Progenitor cell of endocrine pancreas (in vitro differentiated cells): Measurements from ENCODE around the gene CCNB2. TPM values are rescaled to one million over a fixed set of nuclear protein-coding genes. Genes with fewer than 3 reads are reported as not detected.

Source experiments
- DNase-seq: peaks from one replicate; pipeline ENCODE4 v3.0.0; 2021; ENCODE audit warnings: low spot score; ENCODE audit not compliant: unreplicated experiment
- H3K27ac Mint-ChIP-seq: 2 replicates; pipeline ENCODE4 v1.8.0; 2021; ENCODE audit warnings: mild to moderate bottlenecking, moderate library complexity, mixed read lengths
- H3K27me3 Mint-ChIP-seq: 2 replicates; pipeline ENCODE4 v1.8.0; 2021; ENCODE audit warnings: mixed read lengths
- H3K36me3 Mint-ChIP-seq: 2 replicates; pipeline ENCODE4 v1.8.0; 2022; ENCODE audit warnings: mixed read lengths; ENCODE audit not compliant: insufficient read depth
- H3K4me1 Mint-ChIP-seq: 2 replicates; pipeline ENCODE4 v1.8.0; 2021; ENCODE audit warnings: low read depth, mixed read lengths
- H3K4me3 Mint-ChIP-seq: 2 replicates; pipeline ENCODE4 v1.8.0; 2021; ENCODE audit warnings: low read depth, mild to moderate bottlenecking, moderate library complexity, mixed read lengths
- H3K9me3 Mint-ChIP-seq: 2 replicates; pipeline ENCODE4 v1.8.0; 2021; ENCODE audit warnings: low read depth, mixed read lengths
- total RNA-seq: library from RNA; stranded (reverse); gene quantifications from 2 replicates; pipeline ENCODE4 v1.2.1, GENCODE V29; 2021
- TF ChIP-seq, protein P1 (sequence below): fragments of 200-600 bp; sonication (generic); IDR thresholded peaks from one replicate; pipeline ENCODE4 v1.5.0; 2021; ENCODE audit warnings: antibody characterized with exemption, mild to moderate bottlenecking; ENCODE audit not compliant: unreplicated experiment

Gene CCNB2
- total RNA-seq, 1 donor from 2014 or later = 40.9 TPM

DNA sequence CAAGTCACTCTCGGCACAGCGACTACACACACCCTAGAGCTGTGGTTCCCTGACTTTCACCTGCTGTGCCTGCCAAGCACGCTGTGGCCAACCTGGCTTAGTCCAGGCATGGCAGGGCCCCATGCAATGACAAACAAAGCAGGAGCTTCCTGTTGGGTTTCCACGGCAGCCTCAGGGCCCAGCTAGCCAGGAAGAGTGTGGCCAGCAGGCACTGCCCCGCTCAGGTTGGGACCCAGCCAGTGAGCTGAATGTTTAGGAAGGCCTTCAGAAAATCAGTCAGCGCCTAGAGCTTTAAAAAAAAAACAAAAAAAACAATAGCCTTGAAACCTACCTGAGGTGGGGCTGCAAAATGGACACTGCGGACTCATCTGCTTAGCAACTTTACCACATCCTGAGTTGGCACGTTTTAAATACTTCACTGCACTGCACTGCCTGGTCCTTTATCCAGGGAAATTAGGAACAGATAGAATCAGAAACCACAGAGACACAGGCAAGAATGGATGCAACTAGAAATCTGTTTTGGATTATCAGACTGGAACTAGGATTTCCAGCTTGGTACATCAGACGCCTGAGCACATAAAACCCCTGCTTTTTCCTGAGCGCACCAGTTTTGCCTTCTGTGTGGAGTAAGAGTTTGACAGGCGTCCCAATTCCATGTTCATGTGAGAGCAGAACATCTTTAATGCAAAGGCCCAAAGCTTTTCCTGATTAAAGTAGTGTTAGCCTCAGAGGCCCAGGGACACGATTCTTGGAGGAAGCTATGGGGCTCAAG is 65.5 kb downstream of the CCNB2 start:
- H3K27me3 Mint-ChIP-seq = no peaks in the 10 kb centered on the region
- H3K9me3 Mint-ChIP-seq = peaks cover 3% of the 10 kb centered on the region
- peaks cover 10% of the 10 kb centered on the region for H3K36me3 Mint-ChIP-seq
- peaks cover 8% of the 10 kb centered on the region for H3K4me1 Mint-ChIP-seq
- no peak for DNase-seq
- no peak overlapping the region for H3K4me3 Mint-ChIP-seq
- TF ChIP-seq, protein P1, sequence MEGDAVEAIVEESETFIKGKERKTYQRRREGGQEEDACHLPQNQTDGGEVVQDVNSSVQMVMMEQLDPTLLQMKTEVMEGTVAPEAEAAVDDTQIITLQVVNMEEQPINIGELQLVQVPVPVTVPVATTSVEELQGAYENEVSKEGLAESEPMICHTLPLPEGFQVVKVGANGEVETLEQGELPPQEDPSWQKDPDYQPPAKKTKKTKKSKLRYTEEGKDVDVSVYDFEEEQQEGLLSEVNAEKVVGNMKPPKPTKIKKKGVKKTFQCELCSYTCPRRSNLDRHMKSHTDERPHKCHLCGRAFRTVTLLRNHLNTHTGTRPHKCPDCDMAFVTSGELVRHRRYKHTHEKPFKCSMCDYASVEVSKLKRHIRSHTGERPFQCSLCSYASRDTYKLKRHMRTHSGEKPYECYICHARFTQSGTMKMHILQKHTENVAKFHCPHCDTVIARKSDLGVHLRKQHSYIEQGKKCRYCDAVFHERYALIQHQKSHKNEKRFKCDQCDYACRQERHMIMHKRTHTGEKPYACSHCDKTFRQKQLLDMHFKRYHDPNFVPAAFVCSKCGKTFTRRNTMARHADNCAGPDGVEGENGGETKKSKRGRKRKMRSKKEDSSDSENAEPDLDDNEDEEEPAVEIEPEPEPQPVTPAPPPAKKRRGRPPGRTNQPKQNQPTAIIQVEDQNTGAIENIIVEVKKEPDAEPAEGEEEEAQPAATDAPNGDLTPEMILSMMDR = no peak
- no peak overlapping the region for H3K27ac Mint-ChIP-seq

GRCh38 chr15:59171067-59171397 is 66.1 kb downstream of the CCNB2 start:
- TF ChIP-seq, protein P1 = no peak
- no peak overlapping the region for H3K27ac Mint-ChIP-seq
- H3K9me3 Mint-ChIP-seq = peaks cover 3% of the 10 kb centered on the region
- H3K36me3 Mint-ChIP-seq = peaks cover 10% of the 10 kb centered on the region
- no peak for DNase-seq
- no peaks in the 10 kb centered on the region for H3K27me3 Mint-ChIP-seq
- no peak overlapping the region for H3K4me3 Mint-ChIP-seq
- peaks cover 7% of the 10 kb centered on the region for H3K4me1 Mint-ChIP-seq

DNA sequence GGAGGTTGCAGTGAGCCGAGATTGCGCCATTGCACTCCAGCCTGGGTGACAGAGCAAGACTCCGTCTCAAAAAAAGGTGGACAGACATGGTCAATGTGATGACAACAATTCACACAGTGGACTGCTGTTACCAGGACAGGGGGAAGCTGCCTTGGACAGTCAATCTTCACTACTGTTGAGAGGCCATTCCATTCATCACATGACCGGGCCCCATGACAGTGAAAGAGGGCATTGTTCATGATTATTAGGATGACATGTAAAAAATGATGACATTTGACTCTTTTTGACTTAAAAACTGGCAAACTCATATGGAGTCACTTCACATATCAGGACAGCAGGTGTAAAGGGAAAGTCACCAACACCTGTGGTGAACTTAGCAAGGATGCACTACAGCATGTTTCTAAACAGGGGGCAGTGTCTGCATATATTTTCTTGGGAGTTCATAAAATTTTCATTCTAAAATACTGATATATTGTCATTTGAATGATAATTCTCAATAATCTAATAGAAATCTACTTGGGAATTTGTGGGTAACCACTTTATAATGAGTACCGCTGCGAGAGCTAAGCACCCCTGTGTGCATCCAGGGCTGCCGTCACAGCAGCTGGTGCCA is 67.4 kb downstream of the CCNB2 start:
- H3K9me3 Mint-ChIP-seq = peaks cover 3% of the 10 kb centered on the region
- no peaks in the 10 kb centered on the region for H3K27me3 Mint-ChIP-seq
- DNase-seq = no peak
- peaks cover 11% of the 10 kb centered on the region for H3K36me3 Mint-ChIP-seq
- no peak overlapping the region for H3K4me3 Mint-ChIP-seq
- peaks cover 4% of the 10 kb centered on the region for H3K4me1 Mint-ChIP-seq
- no peak overlapping the region for H3K27ac Mint-ChIP-seq
- TF ChIP-seq, protein P1 = peak; percentile 24

DNA sequence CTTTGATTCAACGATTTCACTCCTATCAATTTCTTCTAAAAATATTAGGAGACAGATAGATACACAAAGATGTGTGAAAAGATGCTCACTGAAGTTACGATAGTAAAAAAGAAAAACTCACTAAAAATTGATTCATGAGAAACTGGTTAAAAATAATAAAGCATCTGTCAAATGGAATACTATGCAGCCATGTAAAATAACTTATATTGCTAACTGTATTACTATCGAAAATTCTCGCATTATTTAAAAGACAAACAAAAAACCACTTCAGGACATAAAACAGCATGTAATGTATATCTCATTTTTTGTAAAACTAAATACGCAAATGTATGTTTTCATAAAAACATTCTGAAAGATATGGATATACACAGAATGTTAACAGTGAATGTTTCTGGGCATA is 68.2 kb downstream of the CCNB2 start:
- peaks cover 10% of the 10 kb centered on the region for H3K36me3 Mint-ChIP-seq
- H3K27ac Mint-ChIP-seq = no peak overlapping the region
- no peak overlapping the region for H3K4me3 Mint-ChIP-seq
- TF ChIP-seq, protein P1 = no peak
- H3K27me3 Mint-ChIP-seq = no peaks in the 10 kb centered on the region
- H3K4me1 Mint-ChIP-seq = peaks cover 4% of the 10 kb centered on the region
- H3K9me3 Mint-ChIP-seq = peaks cover 3% of the 10 kb centered on the region
- DNase-seq = no peak

GRCh38 chr15:59174151-59174834 is 69.3 kb downstream of the CCNB2 start:
- Mint-ChIP-seq H3K9me3 (peaks cover 3% of the 10 kb centered on the region), H3K36me3 (peaks cover 10% of the 10 kb centered on the region), H3K4me1 (peaks cover 4% of the 10 kb centered on the region), H3K27me3 (no peaks in the 10 kb centered on the region), H3K4me3 (no peak overlapping the region), H3K27ac (no peak overlapping the region)
- DNase-seq = no peak
- TF ChIP-seq, protein P1 = no peak
